Left ventricle myocardium inferior (tissue), 1 donor: ENCODE data around the gene TMEM117. TPM values are rescaled to one million over a fixed set of nuclear protein-coding genes. Genes with fewer than 3 reads are reported as not detected.

Experiments used
- DNase-seq: peaks from one replicate; pipeline ENCODE4 v3.0.0-alpha.2; 2020
- H3K27ac ChIP-seq: fragments of 200-600 bp; replicated peaks from 2 replicates; pipeline ENCODE4 v1.8.0; 2021
- H3K27me3 ChIP-seq: fragments of 200-600 bp; 2 replicates; pipeline ENCODE4 v1.8.0; 2021; ENCODE audit warnings: low read depth
- H3K36me3 ChIP-seq: fragments of 200-600 bp; 2 replicates; pipeline ENCODE4 v1.8.0; 2021
- H3K4me1 ChIP-seq: fragments of 200-600 bp; 2 replicates; pipeline ENCODE4 v1.8.0; 2021
- H3K4me3 ChIP-seq: fragments of 200-600 bp; 2 replicates; pipeline ENCODE4 v1.8.0; 2021; ENCODE audit warnings: mild to moderate bottlenecking, moderate library complexity
- H3K9me3 ChIP-seq: fragments of 200-600 bp; replicated peaks from 2 replicates; pipeline ENCODE4 v1.8.0; 2021
- CTCF ChIP-seq: fragments of 200-600 bp; IDR thresholded peaks from 2 replicates; pipeline ENCODE4 v1.8.0; 2021; ENCODE audit warnings: antibody characterized with exemption, mild to moderate bottlenecking, borderline replicate concordance
- intact Hi-C: fragments of 100-400 bp; cut with micrococcal nuclease; formaldehyde crosslinking; loops from one replicate; pipeline ENCODE4 v1.11.0; 2022
- total RNA-seq: library from RNA; stranded (reverse); fragmentation: NEBNext Ultra II Directional; extraction: Animal tissue kit (Norgen Biotek cat#: 25700); gene quantifications from one replicate; pipeline ENCODE4 v1.2.1, GENCODE V29; 2021
- donor health status: DM: no; HTN: yes; CAD: no; lungs with severe emphysema.

The TMEM117 gene
- total RNA-seq, 1 donor from 2014 or later, result 6.7 TPM

- Histone ChIP-seq H3K27ac (no peak overlapping the region), H3K36me3 (no peaks in the 10 kb centered on the region), H3K4me3 (no peak overlapping the region), H3K27me3 (no peaks in the 10 kb centered on the region), H3K4me1 (no peaks in the 10 kb centered on the region), H3K9me3 (peaks cover 13% of the 10 kb centered on the region)
- TF ChIP-seq CTCF, result no peak
- DNase-seq, result no peak
- intact Hi-C loops, result no loop called here
Observed at GRCh38 chr12:44143175-44143574, 307.3 kb downstream of the TMEM117 start.

GRCh38 chr12:44148936-44149335, 313.1 kb downstream of the TMEM117 start:
- no peaks in the 10 kb centered on the region for H3K9me3 ChIP-seq
- H3K4me1 ChIP-seq, result peaks cover 11% of the 10 kb centered on the region
- H3K4me3 ChIP-seq, result no peak overlapping the region
- no peak for TF ChIP-seq CTCF
- H3K27ac ChIP-seq, result no peak overlapping the region
- intact Hi-C loops, result no loop called here
- no peaks in the 10 kb centered on the region for H3K36me3 ChIP-seq
- DNase-seq, result no peak
- no peaks in the 10 kb centered on the region for H3K27me3 ChIP-seq

DNA sequence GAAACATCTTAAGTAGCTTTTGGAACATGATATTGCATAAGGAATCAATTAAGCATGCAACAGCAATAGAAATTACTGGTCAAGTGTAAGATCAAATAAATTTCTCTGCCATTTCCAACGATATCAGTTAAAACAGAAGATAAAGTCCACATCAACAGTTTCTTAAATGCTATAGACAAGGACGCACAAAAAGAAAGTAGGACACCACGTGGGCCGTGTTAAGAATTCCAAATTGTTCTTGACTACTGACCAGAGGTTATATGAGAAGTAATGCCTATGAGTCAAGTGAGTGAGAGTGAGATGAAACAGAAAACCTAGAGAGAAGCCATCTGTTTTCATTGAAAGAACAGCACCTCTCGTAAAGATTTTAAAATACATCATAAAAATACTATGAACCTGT, 318.2 kb downstream of the TMEM117 start:
- TF ChIP-seq CTCF, result no peak
- Histone ChIP-seq H3K4me1 (peaks cover 45% of the 10 kb centered on the region), H3K27ac (no peak overlapping the region), H3K36me3 (no peaks in the 10 kb centered on the region), H3K4me3 (peak overlapping the region; percentile 29), H3K27me3 (no peaks in the 10 kb centered on the region), H3K9me3 (no peaks in the 10 kb centered on the region)
- no peak for DNase-seq
- intact Hi-C loops, result no loop called here

DNA sequence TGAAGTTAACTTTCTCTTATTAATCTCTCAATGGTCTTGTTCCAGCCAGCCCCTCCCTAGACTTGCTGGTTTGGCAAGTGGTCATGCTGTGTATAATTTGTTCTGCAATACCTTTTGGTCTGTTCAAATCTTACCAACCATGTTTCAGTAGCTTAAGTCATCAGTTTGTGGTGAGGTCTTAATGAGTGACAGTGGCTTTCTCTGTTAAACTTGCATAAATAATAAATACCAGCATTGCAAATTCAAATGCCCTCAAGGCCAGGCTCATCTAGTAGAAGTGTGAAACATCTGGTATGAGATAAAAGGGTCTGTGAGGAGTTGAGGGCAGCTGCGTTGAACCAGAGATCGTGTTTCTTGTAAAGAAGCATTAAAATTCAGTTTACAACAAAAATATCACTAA, 319.5 kb downstream of the TMEM117 start:
- no peaks in the 10 kb centered on the region for H3K9me3 ChIP-seq
- DNase-seq, result no peak
- no peak overlapping the region for H3K4me3 ChIP-seq
- no peaks in the 10 kb centered on the region for H3K27me3 ChIP-seq
- no peak for TF ChIP-seq CTCF
- peaks cover 45% of the 10 kb centered on the region for H3K4me1 ChIP-seq
- no peaks in the 10 kb centered on the region for H3K36me3 ChIP-seq
- intact Hi-C loops, result no loop called here
- H3K27ac ChIP-seq, result no peak overlapping the region

DNA sequence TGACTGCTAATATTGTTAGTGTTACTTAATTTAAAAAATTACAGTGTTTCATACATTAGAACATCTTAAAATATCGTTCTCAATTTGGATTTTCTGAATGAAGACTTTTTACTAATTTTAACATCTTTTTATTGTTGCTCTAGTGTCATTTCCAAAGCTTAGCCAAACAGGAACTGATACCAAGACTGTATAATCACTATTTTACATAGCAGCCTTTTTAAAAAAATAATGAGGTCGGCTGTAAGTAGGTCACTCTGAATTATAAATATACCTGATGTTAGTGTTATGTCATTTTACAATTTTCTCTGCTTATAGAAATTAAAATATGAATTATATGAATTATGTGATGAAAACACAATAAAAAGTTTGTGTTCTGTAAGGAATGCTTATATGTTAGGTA, 321.5 kb downstream of the TMEM117 start:
- H3K27ac ChIP-seq, result no peak overlapping the region
- no peaks in the 10 kb centered on the region for H3K9me3 ChIP-seq
- H3K4me1 ChIP-seq, result peaks cover 45% of the 10 kb centered on the region
- H3K4me3 ChIP-seq, result no peak overlapping the region
- no peak for DNase-seq
- no peak for TF ChIP-seq CTCF
- H3K36me3 ChIP-seq, result no peaks in the 10 kb centered on the region
- intact Hi-C loops, result no loop called here
- no peaks in the 10 kb centered on the region for H3K27me3 ChIP-seq

GRCh38 chr12:44158746-44159145, 322.9 kb downstream of the TMEM117 start:
- no peak for TF ChIP-seq CTCF
- H3K4me1 ChIP-seq, result peaks cover 36% of the 10 kb centered on the region
- H3K27me3 ChIP-seq, result no peaks in the 10 kb centered on the region
- DNase-seq, result no peak
- intact Hi-C loops, result no loop called here
- H3K9me3 ChIP-seq, result no peaks in the 10 kb centered on the region
- H3K4me3 ChIP-seq, result no peak overlapping the region
- no peak overlapping the region for H3K27ac ChIP-seq
- no peaks in the 10 kb centered on the region for H3K36me3 ChIP-seq
